ENCODE results near the gene HSP90B1.
A peak's percentile ranks its signal among the peaks of the same experiment; 100 is the strongest.

Gene HSP90B1

GRCh38 chr12:103965255-103965589, 35.0 kb downstream of the HSP90B1 start:
- no peak overlapping the region for H3K4me3 ChIP-seq (IDR thresholded peaks at IDR 0.05; ENCODE audit: insufficient read depth, low read depth, low read length)
- TF ChIP-seq, protein P1, sequence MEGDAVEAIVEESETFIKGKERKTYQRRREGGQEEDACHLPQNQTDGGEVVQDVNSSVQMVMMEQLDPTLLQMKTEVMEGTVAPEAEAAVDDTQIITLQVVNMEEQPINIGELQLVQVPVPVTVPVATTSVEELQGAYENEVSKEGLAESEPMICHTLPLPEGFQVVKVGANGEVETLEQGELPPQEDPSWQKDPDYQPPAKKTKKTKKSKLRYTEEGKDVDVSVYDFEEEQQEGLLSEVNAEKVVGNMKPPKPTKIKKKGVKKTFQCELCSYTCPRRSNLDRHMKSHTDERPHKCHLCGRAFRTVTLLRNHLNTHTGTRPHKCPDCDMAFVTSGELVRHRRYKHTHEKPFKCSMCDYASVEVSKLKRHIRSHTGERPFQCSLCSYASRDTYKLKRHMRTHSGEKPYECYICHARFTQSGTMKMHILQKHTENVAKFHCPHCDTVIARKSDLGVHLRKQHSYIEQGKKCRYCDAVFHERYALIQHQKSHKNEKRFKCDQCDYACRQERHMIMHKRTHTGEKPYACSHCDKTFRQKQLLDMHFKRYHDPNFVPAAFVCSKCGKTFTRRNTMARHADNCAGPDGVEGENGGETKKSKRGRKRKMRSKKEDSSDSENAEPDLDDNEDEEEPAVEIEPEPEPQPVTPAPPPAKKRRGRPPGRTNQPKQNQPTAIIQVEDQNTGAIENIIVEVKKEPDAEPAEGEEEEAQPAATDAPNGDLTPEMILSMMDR (conservative IDR thresholded peaks at IDR 0.05; ENCODE audit: low read depth, low read length), result no peak
- H3K36me3 ChIP-seq (ENCODE audit: insufficient read depth), result no peaks in the 10 kb centered on the region
- peak overlapping the region; percentile 98 for H3K4me2 ChIP-seq
- H3K4me1 ChIP-seq (ENCODE audit: low read depth, poor library complexity, severe bottlenecking), result peaks cover 24% of the 10 kb centered on the region
- H3K27me3 ChIP-seq (ENCODE audit: insufficient read depth, low read depth), result no peaks in the 10 kb centered on the region
- H3K79me2 ChIP-seq (ENCODE audit: insufficient read depth, low read depth), result peaks cover 58% of the 10 kb centered on the region
- H3K9ac ChIP-seq, result peak overlapping the region; percentile 89
- H2AFZ ChIP-seq (ENCODE audit: low read depth), result peak overlapping the region; percentile 84
- H4K20me1 ChIP-seq (ENCODE audit: insufficient read depth), result no peaks in the 10 kb centered on the region; the same call in 1 of the 2 replicates
- H3K27ac ChIP-seq, result peak overlapping the region; percentile 82; the same call in 1 of the 2 replicates

GRCh38 chr12:103965590-103966504, 35.6 kb downstream of the HSP90B1 start, which contains the start of gene TDG:
TSS of gene TDG (plus strand) at chr12:103965872. CDS start at chr12:103966038, 166 bp downstream.
- peaks cover 24% of the 10 kb centered on the region for H3K4me1 ChIP-seq (ENCODE audit: low read depth, poor library complexity, severe bottlenecking)
- TF ChIP-seq, protein P1 (conservative IDR thresholded peaks at IDR 0.05; ENCODE audit: low read depth, low read length), result no peak
- peak within 1 kb of the TSS; percentile 84 for H2AFZ ChIP-seq (ENCODE audit: low read depth)

GRCh38 chr12:103966736-103967135, 36.5 kb downstream of the HSP90B1 start:
- Histone ChIP-seq H3K4me3 (IDR thresholded peaks at IDR 0.05; ENCODE audit: insufficient read depth, low read depth, low read length) (no peak overlapping the region), H3K9ac (peak overlapping the region; percentile 89; the same call in 1 of the 2 replicates), H3K4me1 (ENCODE audit: low read depth, poor library complexity, severe bottlenecking) (peaks cover 24% of the 10 kb centered on the region), H3K79me2 (ENCODE audit: insufficient read depth, low read depth) (peaks cover 73% of the 10 kb centered on the region), H3K4me2 (peak overlapping the region; percentile 91), H3K36me3 (ENCODE audit: insufficient read depth) (no peaks in the 10 kb centered on the region), H3K27ac (peak overlapping the region; percentile 82; the same call in 1 of the 2 replicates), H2AFZ (ENCODE audit: low read depth) (no peak overlapping the region), H4K20me1 (ENCODE audit: insufficient read depth) (peaks cover 4% of the 10 kb centered on the region; the same call in 1 of the 2 replicates), H3K27me3 (ENCODE audit: insufficient read depth, low read depth) (no peaks in the 10 kb centered on the region)
- TF ChIP-seq, protein P1 (conservative IDR thresholded peaks at IDR 0.05; ENCODE audit: low read depth, low read length), result no peak

More at GRCh38 chr12:103965590-103966504, 35.6 kb downstream of the HSP90B1 start, which contains the start of gene TDG:
- Histone ChIP-seq H4K20me1 (ENCODE audit: insufficient read depth) (no peaks in the 10 kb centered on the region; the same call in 1 of the 2 replicates), H3K27ac (peak within 1 kb of the TSS; percentile 82), H3K4me2 (peak within 1 kb of the TSS; percentile 98), H3K36me3 (ENCODE audit: insufficient read depth) (no peaks in the 10 kb centered on the region), H3K4me3 (IDR thresholded peaks at IDR 0.05; ENCODE audit: insufficient read depth, low read depth, low read length) (no peak within 1 kb of the TSS), H3K79me2 (ENCODE audit: insufficient read depth, low read depth) (peaks cover 64% of the 10 kb centered on the region), H3K27me3 (ENCODE audit: insufficient read depth, low read depth) (no peaks in the 10 kb centered on the region), H3K9ac (peak within 1 kb of the TSS; percentile 89)

GRCh38 chr12:103969391-103969790, 39.2 kb downstream of the HSP90B1 start:
- Histone ChIP-seq H3K4me2 (no peak overlapping the region), H3K4me1 (ENCODE audit: low read depth, poor library complexity, severe bottlenecking) (peaks cover 22% of the 10 kb centered on the region), H3K27me3 (ENCODE audit: insufficient read depth, low read depth) (no peaks in the 10 kb centered on the region), H2AFZ (ENCODE audit: low read depth) (no peak overlapping the region), H3K79me2 (ENCODE audit: insufficient read depth, low read depth) (peaks cover 96% of the 10 kb centered on the region), H4K20me1 (ENCODE audit: insufficient read depth) (peaks cover 11% of the 10 kb centered on the region; the same call in 1 of the 2 replicates), H3K9ac (no peak overlapping the region), H3K4me3 (IDR thresholded peaks at IDR 0.05; ENCODE audit: insufficient read depth, low read depth, low read length) (no peak overlapping the region), H3K27ac (no peak overlapping the region), H3K36me3 (ENCODE audit: insufficient read depth) (no peaks in the 10 kb centered on the region)
- TF ChIP-seq, protein P1 (conservative IDR thresholded peaks at IDR 0.05; ENCODE audit: low read depth, low read length), result no peak

Measured in KMS-11 (cell line).